IMR-90 (cell line): ENCODE data around the gene WDFY1. TPM values are rescaled to one million over a fixed set of nuclear protein-coding genes. Genes with fewer than 3 reads are reported as not detected.

Experiments used
- ATAC-seq: fragments of 200-7000 bp; cut with Tn5 transposase; 2 replicates; pipeline ENCODE4 v1.9.1; 2020; ENCODE audit warnings: low read depth, mild to moderate bottlenecking, moderate library complexity
- BruUV-seq: library from RNA; stranded (reverse); fragments of 400-500 nt; replicated peaks from 2 replicates; lab custom pipeline; 2021; lab: Mats Ljungman, UMichigan
- CTCF ChIA-PET: fragments of 300-600 bp; formaldehyde crosslinking; extraction: SDS; loops from one replicate; lab custom pipeline; 2021; ENCODE audit warnings: antibody characterized with exemption; lab: Yijun Ruan, JAX
- POLR2A ChIA-PET: fragments of 300-600 bp; sonication (Branson Sonifier 250); formaldehyde crosslinking; loops from one replicate; lab custom pipeline; 2022; ENCODE audit warnings: antibody characterized with exemption; ENCODE audit not compliant: unreplicated experiment; lab: Charles Lee
- DNase-seq: peaks from one replicate; pipeline ENCODE4 v3.0.0; 2013
- H2AFZ ChIP-seq: replicated peaks from 2 replicates; pipeline ENCODE3; 2013; ENCODE audit warnings: low read length, mild to moderate bottlenecking; ENCODE audit not compliant: poor library complexity
- H2AK5ac ChIP-seq: 2 replicates; pipeline ENCODE4 v1.6.1; 2013; ENCODE audit warnings: low read depth, low read length, inconsistent platforms
- H2AK9ac ChIP-seq: replicated peaks from 2 replicates; pipeline ENCODE3; 2013; ENCODE audit warnings: mild to moderate bottlenecking, low read depth, low read length, moderate library complexity; ENCODE audit not compliant: poor library complexity
- H2BK120ac ChIP-seq: 2 replicates; pipeline ENCODE4 v1.6.1; 2013; ENCODE audit warnings: low read depth, low read length, inconsistent platforms
- H2BK15ac ChIP-seq: 3 replicates; pipeline ENCODE4 v1.6.1; 2013; ENCODE audit warnings: low read depth, low read length, inconsistent platforms
- H2BK20ac ChIP-seq: 2 replicates; pipeline ENCODE4 v1.6.1; 2013; ENCODE audit warnings: low read depth, mild to moderate bottlenecking, inconsistent platforms, low read length, moderate library complexity
- H2BK5ac ChIP-seq: 2 replicates; pipeline ENCODE4 v1.6.1; 2013; ENCODE audit warnings: mild to moderate bottlenecking, low read depth, low read length, inconsistent platforms; ENCODE audit not compliant: poor library complexity, severe bottlenecking
- H3K14ac ChIP-seq: replicated peaks from 2 replicates; pipeline ENCODE4 v1.6.1; 2013; ENCODE audit warnings: low read depth, low read length, inconsistent platforms
- H3K18ac ChIP-seq: 2 replicates; pipeline ENCODE4 v1.6.1; 2013; ENCODE audit warnings: low read depth, low read length, control low read depth
- H3K23ac ChIP-seq: 2 replicates; pipeline ENCODE4 v1.6.1; 2013; ENCODE audit warnings: low read depth, low read length, inconsistent platforms
- H3K27ac ChIP-seq: 2 replicates; pipeline ENCODE4 v1.5.1; 2013; ENCODE audit warnings: mild to moderate bottlenecking, control low read depth, low read length; ENCODE audit not compliant: insufficient read depth
- H3K27me3 ChIP-seq: 2 replicates; pipeline ENCODE4 v1.6.1; 2013; ENCODE audit warnings: low read length; ENCODE audit not compliant: control insufficient read depth, insufficient read depth
- H3K36me3 ChIP-seq: 2 replicates; pipeline ENCODE4 v1.6.1; 2013; ENCODE audit warnings: low read length, mixed read lengths; ENCODE audit not compliant: control insufficient read depth, insufficient read depth
- H3K4ac ChIP-seq: 2 replicates; pipeline ENCODE4 v1.6.1; 2013; ENCODE audit warnings: low read depth, low read length, inconsistent platforms
- H3K4me1 ChIP-seq: 2 replicates; pipeline ENCODE4 v1.6.1; 2013; ENCODE audit warnings: low read length, mixed read lengths; ENCODE audit not compliant: control insufficient read depth, insufficient read depth
- H3K4me2 ChIP-seq: 2 replicates; pipeline ENCODE4 v1.6.1; 2013; ENCODE audit warnings: low read depth, mild to moderate bottlenecking, control low read depth, low read length, moderate library complexity
- H3K4me3 ChIP-seq: 2 replicates; pipeline ENCODE4 v1.5.1; 2013; ENCODE audit warnings: low read depth, mild to moderate bottlenecking, control low read depth, low read length, moderate library complexity; ENCODE audit not compliant: insufficient read depth
- H3K56ac ChIP-seq: 2 replicates; pipeline ENCODE4 v1.6.1; 2013; ENCODE audit warnings: low read length, inconsistent platforms; ENCODE audit not compliant: insufficient read depth; ENCODE audit errors: extremely low read depth
- H3K79me1 ChIP-seq, 2 experiments: 2 replicates each; pipeline ENCODE4 v1.6.1; 2013; ENCODE audit warnings: low read length in 2 of 2, inconsistent platforms in 1 of 2, low read depth in 1 of 2
- H3K9ac ChIP-seq: 2 replicates; pipeline ENCODE4 v1.6.1; 2013; ENCODE audit warnings: low read depth, low read length, control low read depth
- H3K9me1 ChIP-seq: 2 replicates; pipeline ENCODE4 v1.6.1; 2013; ENCODE audit warnings: low read length, inconsistent platforms; ENCODE audit not compliant: insufficient read depth
- H3K9me3 ChIP-seq: 2 replicates; pipeline ENCODE4 v1.6.1; 2013; ENCODE audit warnings: low read length; ENCODE audit not compliant: control insufficient read depth, insufficient read depth
- H4K20me1 ChIP-seq: 2 replicates; pipeline ENCODE4 v1.6.1; 2013; ENCODE audit warnings: low read length, inconsistent platforms; ENCODE audit not compliant: insufficient read depth
- H4K5ac ChIP-seq: 2 replicates; pipeline ENCODE4 v1.6.1; 2013; ENCODE audit warnings: mild to moderate bottlenecking, low read depth, low read length, control low read depth
- H4K8ac ChIP-seq, 2 experiments: 2 replicates each; pipeline ENCODE4 v1.6.1; 2013; ENCODE audit warnings: low read depth in 2 of 2, low read length in 2 of 2, control low read depth in 1 of 2, inconsistent platforms in 1 of 2
- H4K91ac ChIP-seq: 2 replicates; pipeline ENCODE4 v1.6.1; 2013; ENCODE audit warnings: low read depth, low read length, inconsistent platforms; ENCODE audit not compliant: insufficient read depth
- CEBPB ChIP-seq: IDR thresholded peaks from 2 replicates; pipeline ENCODE4 v1.6.1; 2012; ENCODE audit warnings: low read depth, low read length, improper control_type of control experiment
- NFE2L2 ChIP-seq: fragments of 150-350 bp; IDR thresholded peaks from 2 replicates; pipeline ENCODE4 v1.6.1; 2016; ENCODE audit warnings: low read depth, mild to moderate bottlenecking, low read length
- RCOR1 ChIP-seq: IDR thresholded peaks from 2 replicates; pipeline ENCODE4 v1.6.1; 2012; ENCODE audit warnings: mild to moderate bottlenecking, low read length, improper control_type of control experiment; ENCODE audit not compliant: insufficient replicate concordance
- RFX5 ChIP-seq: IDR thresholded peaks from 2 replicates; pipeline ENCODE4 v1.8.0; 2012; ENCODE audit warnings: low read depth, mild to moderate bottlenecking, low read length, moderate library complexity
- SMC3 ChIP-seq: fragments of 150-350 bp; IDR thresholded peaks from 2 replicates; pipeline ENCODE4 v1.6.1; 2016; ENCODE audit warnings: low read depth, mild to moderate bottlenecking, antibody characterized with exemption, low read length, moderate library complexity
- USF2 ChIP-seq: fragments of 150-350 bp; IDR thresholded peaks from 2 replicates; pipeline ENCODE4 v1.6.1; 2017; ENCODE audit warnings: mild to moderate bottlenecking, antibody characterized with exemption, low read length, low read depth
- WGBS, 2 experiments: methylation state at CpG; one replicate each; pipeline versions ENCODE4 v1.1.5 to v1.1.7; 2013; ENCODE audit warnings: missing lambda C conversion rate in 2 of 2; ENCODE audit not compliant: insufficient read length in 1 of 2; ENCODE audit errors: extremely low coverage in 2 of 2; 5-methylcytosine and 5-hydroxymethylcytosine counted together
- dilution Hi-C: fragments of 300-500 bp; cut with HindIII; formaldehyde crosslinking; loops from one replicate; pipeline ENCODE4 v1.14.3; 2018; ENCODE audit warnings: low sequenced_read_pairs; ENCODE audit not compliant: unreplicated experiment
- in situ Hi-C: fragments of 300-500 bp; cut with MboI; formaldehyde crosslinking; loops from 3 replicates; pipeline ENCODE4 v1.14.3; 2019; ENCODE audit warnings: low sequenced_read_pairs, inconsistent platforms, mixed read lengths
- intact Hi-C: fragments of 100-400 bp; cut with micrococcal nuclease; formaldehyde crosslinking; loops from 2 replicates; pipeline ENCODE4 v1.10.0; 2022
- polyA plus RNA-seq, 3 experiments: library from polyadenylated mRNA; depleted of rRNA; stranded (reverse); fragments of >200 nt; gene quantifications; 2 replicates each; pipeline ENCODE4 v1.2.3, GENCODE V29; 2012; ENCODE audit warnings: low replicate concordance in 1 of 3
- total RNA-seq: library from RNA; depleted of rRNA; stranded (reverse); fragments of >200 nt; gene quantifications from 2 replicates; pipeline ENCODE4 v1.2.3, GENCODE V29; 2012
- TF ChIP-seq, protein P1 (sequence below): conservative IDR thresholded peaks from 2 replicates; pipeline ENCODE4 v1.5.1; 2012; ENCODE audit warnings: mild to moderate bottlenecking, low read depth, low read length, improper control_type of control experiment

Gene WDFY1
- total and polyA plus RNA-seq, 2 of the 4 experiments (the other 2 are of a cell fraction): 35.6 to 93.6 TPM

DNA sequence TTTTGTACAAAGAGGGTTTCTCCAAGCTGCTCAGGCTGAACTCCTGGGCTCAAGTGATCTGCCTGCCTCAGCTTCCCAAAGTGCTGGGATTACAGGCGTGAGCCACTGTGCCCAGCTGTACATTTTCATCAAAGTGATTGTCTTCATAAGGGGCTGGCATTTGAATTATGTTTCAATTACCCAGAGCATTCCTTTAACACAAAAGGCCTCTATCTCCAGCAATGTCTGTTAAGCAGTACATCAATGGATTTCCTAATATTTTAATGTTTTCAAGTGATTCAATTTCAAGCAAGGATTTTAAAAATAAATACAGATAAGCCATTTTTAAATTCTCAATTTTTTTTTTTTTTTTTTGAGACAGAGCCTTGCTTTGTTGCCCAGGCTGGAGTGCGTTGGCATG lies 56.9 kb downstream of the WDFY1 start:
- Histone ChIP-seq H3K4me3 (no peak overlapping the region), H2AFZ (no peak overlapping the region), H3K18ac (peak overlapping the region; percentile 61), H2AK9ac (no peak overlapping the region), H4K20me1 (no peaks in the 10 kb centered on the region; the same call in 1 of the 2 replicates), H2AK5ac (no peak overlapping the region), H2BK20ac (peak overlapping the region; percentile 12; the same call in 1 of the 2 replicates), H3K36me3 (peaks cover 20% of the 10 kb centered on the region), H2BK120ac (peak overlapping the region; percentile 45; the same call in 1 of the 2 replicates), H3K23ac (0 out of 2 replicates have a peak overlapping the region, but pooled peaks have one; percentile 45), H4K8ac (0 out of 4 replicates have a peak overlapping the region, but pooled peaks of 1 of the 2 experiments have one; percentile 65), H3K4me2 (no peak overlapping the region), H3K14ac (no peak overlapping the region), H3K27me3 (no peaks in the 10 kb centered on the region), H2BK15ac (no peak overlapping the region), H3K4me1 (peaks cover 10% of the 10 kb centered on the region), H3K27ac (peak overlapping the region; percentile 78; the same call in 1 of the 2 replicates), H4K5ac (peak overlapping the region; percentile 86), H3K79me1 (peaks cover 9 to 20% of the 10 kb centered on the region in 2 experiments; a peak in 3 of 4 replicates), H3K56ac (no peak overlapping the region), H3K9ac (no peak overlapping the region), H3K9me1 (peaks cover 5% of the 10 kb centered on the region; the same call in 1 of the 2 replicates), H3K4ac (peak overlapping the region; percentile 12; the same call in 1 of the 2 replicates), H3K9me3 (no peaks in the 10 kb centered on the region), H4K91ac (no peak overlapping the region), H2BK5ac (peak overlapping the region; percentile 42)
- ATAC-seq (no peak), DNase-seq (no peak)
- no CpG with 5 or more reads among the region's 2 CpGs for WGBS, 2 experiments
- in situ Hi-C loops (no loop called here), intact Hi-C loops (no loop called here), dilution Hi-C loops (no loop called here)
- ChIA-PET POLR2A (no interaction called here), CTCF (no interaction called here)
- TF ChIP-seq RCOR1 (no peak), CEBPB (no peak), NFE2L2 (no peak), RFX5 (no peak), USF2 (no peak), SMC3 (no peak)
- TF ChIP-seq, protein P1, sequence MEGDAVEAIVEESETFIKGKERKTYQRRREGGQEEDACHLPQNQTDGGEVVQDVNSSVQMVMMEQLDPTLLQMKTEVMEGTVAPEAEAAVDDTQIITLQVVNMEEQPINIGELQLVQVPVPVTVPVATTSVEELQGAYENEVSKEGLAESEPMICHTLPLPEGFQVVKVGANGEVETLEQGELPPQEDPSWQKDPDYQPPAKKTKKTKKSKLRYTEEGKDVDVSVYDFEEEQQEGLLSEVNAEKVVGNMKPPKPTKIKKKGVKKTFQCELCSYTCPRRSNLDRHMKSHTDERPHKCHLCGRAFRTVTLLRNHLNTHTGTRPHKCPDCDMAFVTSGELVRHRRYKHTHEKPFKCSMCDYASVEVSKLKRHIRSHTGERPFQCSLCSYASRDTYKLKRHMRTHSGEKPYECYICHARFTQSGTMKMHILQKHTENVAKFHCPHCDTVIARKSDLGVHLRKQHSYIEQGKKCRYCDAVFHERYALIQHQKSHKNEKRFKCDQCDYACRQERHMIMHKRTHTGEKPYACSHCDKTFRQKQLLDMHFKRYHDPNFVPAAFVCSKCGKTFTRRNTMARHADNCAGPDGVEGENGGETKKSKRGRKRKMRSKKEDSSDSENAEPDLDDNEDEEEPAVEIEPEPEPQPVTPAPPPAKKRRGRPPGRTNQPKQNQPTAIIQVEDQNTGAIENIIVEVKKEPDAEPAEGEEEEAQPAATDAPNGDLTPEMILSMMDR: no peak
- no TSS peak for BruUV-seq
